GM13976 (cell line): ENCODE data around the gene PEAR1.

Experiments used
- DNase-seq: peaks from one replicate; pipeline ENCODE4 v3.0.0; 2012; ENCODE audit warnings: low spot score
- CTCF ChIP-seq: IDR thresholded peaks from 2 replicates; pipeline ENCODE4 v1.5.1; 2012; ENCODE audit warnings: borderline replicate concordance, mild to moderate bottlenecking; ENCODE audit not compliant: insufficient read depth; ENCODE audit errors: extremely low read depth, missing control alignments, control extremely low read depth
- in situ Hi-C: fragments of 300-500 bp; cut with MboI; formaldehyde crosslinking; loops from one replicate; pipeline ENCODE4 v1.12.0; 2022; ENCODE audit warnings: low sequenced_read_pairs, mixed read lengths, inconsistent platforms; ENCODE audit not compliant: unreplicated experiment

The PEAR1 gene

GRCh38 chr1:156885314-156885713, 8.2 kb upstream of the PEAR1 start:
- in situ Hi-C loops = no loop called here
- DNase-seq = no peak
- TF ChIP-seq CTCF = no peak

GRCh38 chr1:156885880-156886355, 7.6 kb upstream of the PEAR1 start:
- DNase-seq = no peak
- no peak for TF ChIP-seq CTCF
- in situ Hi-C loops = no loop called here

- TF ChIP-seq CTCF = no peak
- no peak for DNase-seq
- in situ Hi-C loops = no loop called here
Observed at GRCh38 chr1:156886583-156887281, 6.8 kb upstream of the PEAR1 start.

- no peak for DNase-seq
- in situ Hi-C loops = no loop called here
- TF ChIP-seq CTCF = no peak
Observed at GRCh38 chr1:156887317-156887716, 6.2 kb upstream of the PEAR1 start.

- in situ Hi-C loops = no loop called here
- DNase-seq = no peak
Observed at GRCh38 chr1:156887734-156888133, 5.8 kb upstream of the PEAR1 start.

More at GRCh38 chr1:156887734-156888133, 5.8 kb upstream of the PEAR1 start:
- TF ChIP-seq CTCF = no peak
